Thoracic aorta (tissue), 2 donors: ENCODE measurements around the gene CLCN2. TPM values are rescaled to one million over a fixed set of nuclear protein-coding genes. Genes with fewer than 3 reads are reported as not detected.

Experiments
- ATAC-seq: fragments of 150-250 bp; one replicate; pipeline ENCODE4 v1.8.0; 2017; ENCODE audit warnings: low read depth; ENCODE audit not compliant: insufficient number of reproducible peaks, low FRiP score
- DNase-seq: peaks from one replicate; pipeline ENCODE4 v3.0.0-alpha.2; 2020; ENCODE audit warnings: low spot score
- H3K27ac ChIP-seq, 2 donors: fragments of 200-600 bp; sonication (generic); 1 replicate in 1 of 2; 2 replicates in 1 of 2; pipeline ENCODE4 v1.5.1; 2016; ENCODE audit warnings: mild to moderate bottlenecking in 2 of 2, moderate library complexity in 2 of 2
- H3K27me3 ChIP-seq: fragments of 200-600 bp; sonication (generic); replicated peaks from 2 replicates; pipeline ENCODE4 v1.6.0; 2016; ENCODE audit warnings: mild to moderate bottlenecking; ENCODE audit not compliant: insufficient read depth
- H3K36me3 ChIP-seq: fragments of 200-600 bp; sonication (generic); one replicate; pipeline ENCODE4 v1.5.1; 2016
- H3K4me1 ChIP-seq, 2 donors: fragments of 200-600 bp; sonication (generic); 1 replicate in 1 of 2; 2 replicates in 1 of 2; pipeline versions ENCODE4 v1.5.1 to v1.6.0; 2016; ENCODE audit warnings: low read depth in 2 of 2, mild to moderate bottlenecking in 1 of 2; ENCODE audit not compliant: control insufficient read depth in 1 of 2
- H3K4me3 ChIP-seq: fragments of 200-600 bp; sonication (generic); 2 replicates; pipeline ENCODE4 v1.5.1; 2016; ENCODE audit warnings: mild to moderate bottlenecking
- H3K9me3 ChIP-seq: fragments of 200-600 bp; sonication (generic); 2 replicates; pipeline ENCODE4 v1.5.1; 2016
- CTCF ChIP-seq: fragments of 200-600 bp; sonication (generic); IDR thresholded peaks from one replicate; pipeline ENCODE4 v1.5.1; 2019; ENCODE audit warnings: antibody characterized with exemption
- total RNA-seq, 2 donors: library from RNA; depleted of rRNA; stranded (reverse); fragments of >200 nt; gene quantifications; one replicate each; pipeline versions ENCODE4 v1.1.0 to v1.2.3, GENCODE V29; 2016

The CLCN2 gene
- total RNA-seq, 2 donors from 2014 or later: 4.3 to 8.0 TPM

GRCh38 chr3:184395320-184395660 lies 33.9 kb upstream of the CLCN2 start:
- TF ChIP-seq CTCF: no peak

GRCh38 chr3:184391266-184391665 lies 29.9 kb upstream of the CLCN2 start:
- H3K27ac ChIP-seq: no peak overlapping the region
- TF ChIP-seq CTCF: no peak
- no peaks in the 10 kb centered on the region for H3K27me3 ChIP-seq
- H3K4me1 ChIP-seq: no peaks in the 10 kb centered on the region
- DNase-seq (no peak), ATAC-seq (no peak)
- H3K4me3 ChIP-seq: no peak overlapping the region
- H3K9me3 ChIP-seq: no peaks in the 10 kb centered on the region
- H3K36me3 ChIP-seq: no peaks in the 10 kb centered on the region

More at GRCh38 chr3:184395320-184395660, 33.9 kb upstream of the CLCN2 start:
- H3K36me3 ChIP-seq: no peaks in the 10 kb centered on the region
- no peaks in the 10 kb centered on the region for H3K4me1 ChIP-seq
- H3K9me3 ChIP-seq: no peaks in the 10 kb centered on the region
- no peak overlapping the region for H3K4me3 ChIP-seq
- DNase-seq (no peak), ATAC-seq (no peak)
- H3K27ac ChIP-seq: no peak overlapping the region
- H3K27me3 ChIP-seq: no peaks in the 10 kb centered on the region

GRCh38 chr3:184389935-184390528 lies 28.6 kb upstream of the CLCN2 start:
- no peaks in the 10 kb centered on the region for H3K9me3 ChIP-seq
- no peak overlapping the region for H3K27ac ChIP-seq
- H3K27me3 ChIP-seq: no peaks in the 10 kb centered on the region
- no peaks in the 10 kb centered on the region for H3K36me3 ChIP-seq
- TF ChIP-seq CTCF: no peak
- DNase-seq (no peak), ATAC-seq (no peak)
- no peaks in the 10 kb centered on the region for H3K4me1 ChIP-seq
- no peak overlapping the region for H3K4me3 ChIP-seq

GRCh38 chr3:184389384-184389783 lies 28.0 kb upstream of the CLCN2 start:
- H3K9me3 ChIP-seq: no peaks in the 10 kb centered on the region
- no peak for DNase-seq
- H3K4me3 ChIP-seq: no peak overlapping the region
- H3K27me3 ChIP-seq: no peaks in the 10 kb centered on the region
- no peaks in the 10 kb centered on the region for H3K4me1 ChIP-seq
- no peaks in the 10 kb centered on the region for H3K36me3 ChIP-seq
- no peak for TF ChIP-seq CTCF
- H3K27ac ChIP-seq: no peak overlapping the region
- no peak for ATAC-seq

- Histone ChIP-seq H3K36me3 (no peaks in the 10 kb centered on the region), H3K4me1 (no peaks in the 10 kb centered on the region), H3K27me3 (no peaks in the 10 kb centered on the region), H3K4me3 (no peak overlapping the region), H3K9me3 (no peaks in the 10 kb centered on the region), H3K27ac (no peak overlapping the region)
- ATAC-seq (no peak), DNase-seq (no peak)
- no peak for TF ChIP-seq CTCF
These were observed 27.5 kb upstream of the CLCN2 start for GRCh38 chr3:184388936-184389230.
